Left lung (tissue), 10 donors: ENCODE results near the gene SLC7A9. TPM values are rescaled to one million over a fixed set of nuclear protein-coding genes. Genes with fewer than 3 reads are reported as not detected.

Experiments used
- ATAC-seq: fragments of 200-7000 bp; cut with Tn5 transposase; one replicate; pipeline ENCODE4 v1.9.1; 2020; ENCODE audit warnings: moderate library complexity
- DNase-seq, 4 donors: peaks; one replicate each; pipeline ENCODE4 v3.0.0-alpha.2; 2013 to 2020
- H3K27ac ChIP-seq, 2 donors: fragments of 200-600 bp; sonication (generic) in 1 of 2; one replicate each; pipeline versions ENCODE4 v1.5.0 to v1.8.0; 2020 to 2021
- H3K27me3 ChIP-seq, 2 donors: fragments of 200-600 bp; sonication (generic) in 1 of 2; one replicate each; pipeline versions ENCODE4 v1.5.0 to v1.8.0; 2020 to 2021
- H3K36me3 ChIP-seq, 2 donors: fragments of 200-600 bp; sonication (generic) in 1 of 2; one replicate each; pipeline versions ENCODE4 v1.5.0 to v1.8.0; 2020 to 2021
- H3K4me1 ChIP-seq, 2 donors: fragments of 200-600 bp; one replicate each; pipeline ENCODE4 v1.8.0; 2021
- H3K4me3 ChIP-seq, 2 donors: fragments of 200-600 bp; sonication (generic) in 1 of 2; one replicate each; pipeline versions ENCODE4 v1.5.0 to v1.8.0; 2020 to 2021; ENCODE audit warnings: mild to moderate bottlenecking in 1 of 2
- H3K9me3 ChIP-seq, 2 donors: fragments of 200-600 bp; sonication (generic) in 1 of 2; one replicate each; pipeline versions ENCODE4 v1.5.0 to v1.8.0; 2020 to 2021
- CTCF ChIP-seq, 2 donors: fragments of 200-600 bp; sonication (generic) in 1 of 2; IDR thresholded peaks; one replicate each; pipeline versions ENCODE4 v1.5.0 to v1.8.0; 2021; ENCODE audit warnings: antibody characterized with exemption in 2 of 2
- intact Hi-C, 2 donors: fragments of 100-400 bp; cut with DNase I; formaldehyde crosslinking; loops; one replicate each; pipeline versions ENCODE4 v1.11.2 to v1.14.2; 2022
- polyA plus RNA-seq, 6 donors: library from polyadenylated mRNA; unstranded; fragments of 120-200 nt; gene quantifications; one replicate each; pipeline ENCODE4 v1.2.1, GENCODE V29; 2013; ENCODE audit not compliant: insufficient read length in 6 of 6
- total RNA-seq, 2 donors: library from RNA; stranded (reverse); fragmentation: NEBNext Ultra II Directional; extraction: Animal tissue kit (Norgen Biotek cat#: 25700); gene quantifications; one replicate each; pipeline ENCODE4 v1.2.1, GENCODE V29; 2021
- donor health status: DM: no; HTN: yes; CAD: no.
- donor health status: DM: no; HTN: no; CAD: no.

SLC7A9 gene
- total and polyA plus RNA-seq, 8 donors = 0.35 to 1.4 (median 0.99) TPM; not detected in 1

GRCh38 chr19:32817569-32818476 lies 51.7 kb downstream of the SLC7A9 start:
- Histone ChIP-seq H3K27ac (no peak overlapping the region), H3K4me3 (no peak overlapping the region), H3K27me3 (peaks cover 0 to 20% of the 10 kb centered on the region in 2 donors), H3K4me1 (no peaks in the 10 kb centered on the region), H3K9me3 (no peaks in the 10 kb centered on the region), H3K36me3 (no peaks in the 10 kb centered on the region)
- TF ChIP-seq CTCF (IDR thresholded peaks at IDR 0.05) = no peak
- intact Hi-C loops = no loop called here
- DNase-seq = no peak
- no peak for ATAC-seq

DNA sequence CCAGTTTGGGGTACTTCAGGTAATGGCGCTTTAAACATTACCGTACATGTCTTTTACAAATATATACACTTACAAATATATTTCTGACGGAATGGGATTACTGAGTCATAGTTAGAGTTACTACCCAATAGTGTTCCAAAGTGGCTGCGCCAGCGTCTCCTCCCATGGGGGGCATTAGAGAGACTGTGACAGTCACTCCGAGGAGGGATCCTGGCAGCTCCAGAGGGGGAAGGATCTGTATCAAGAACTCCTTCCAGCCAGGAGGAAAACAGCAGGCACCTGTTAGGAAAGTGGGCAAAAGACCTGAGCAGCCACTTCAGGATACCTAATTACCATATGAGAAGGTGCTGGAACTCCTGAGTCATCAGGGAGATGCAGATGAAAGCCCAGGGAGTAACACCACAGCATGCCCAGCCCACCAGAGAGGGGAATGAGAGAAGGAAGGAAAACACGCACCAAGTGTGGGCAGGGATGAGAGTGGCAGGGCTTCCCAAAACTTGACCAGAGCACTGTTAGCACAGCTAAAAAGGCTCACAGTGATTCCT lies 52.9 kb downstream of the SLC7A9 start:
- peaks cover 0 to 10% of the 10 kb centered on the region in 2 donors for H3K27me3 ChIP-seq
- no peak for DNase-seq
- intact Hi-C loops = no loop called here

GRCh38 chr19:32814624-32815023 lies 54.9 kb downstream of the SLC7A9 start:
- no peak for TF ChIP-seq CTCF (IDR thresholded peaks at IDR 0.05)
- H3K27me3 ChIP-seq = peaks cover 0 to 4% of the 10 kb centered on the region in 2 donors
- H3K27ac ChIP-seq = no peak overlapping the region
- DNase-seq (no peak), ATAC-seq (no peak)
- no peak overlapping the region for H3K4me3 ChIP-seq
- no peaks in the 10 kb centered on the region for H3K4me1 ChIP-seq
- no peaks in the 10 kb centered on the region for H3K36me3 ChIP-seq
- intact Hi-C loops = no loop called here
- H3K9me3 ChIP-seq = no peaks in the 10 kb centered on the region

More for the DNA sequence above, 52.9 kb downstream of the SLC7A9 start:
- Histone ChIP-seq H3K36me3 (no peaks in the 10 kb centered on the region), H3K9me3 (no peaks in the 10 kb centered on the region), H3K4me1 (no peaks in the 10 kb centered on the region), H3K27ac (no peak overlapping the region), H3K4me3 (no peak overlapping the region)
- no peak for TF ChIP-seq CTCF (IDR thresholded peaks at IDR 0.05)
- no peak for ATAC-seq

DNA sequence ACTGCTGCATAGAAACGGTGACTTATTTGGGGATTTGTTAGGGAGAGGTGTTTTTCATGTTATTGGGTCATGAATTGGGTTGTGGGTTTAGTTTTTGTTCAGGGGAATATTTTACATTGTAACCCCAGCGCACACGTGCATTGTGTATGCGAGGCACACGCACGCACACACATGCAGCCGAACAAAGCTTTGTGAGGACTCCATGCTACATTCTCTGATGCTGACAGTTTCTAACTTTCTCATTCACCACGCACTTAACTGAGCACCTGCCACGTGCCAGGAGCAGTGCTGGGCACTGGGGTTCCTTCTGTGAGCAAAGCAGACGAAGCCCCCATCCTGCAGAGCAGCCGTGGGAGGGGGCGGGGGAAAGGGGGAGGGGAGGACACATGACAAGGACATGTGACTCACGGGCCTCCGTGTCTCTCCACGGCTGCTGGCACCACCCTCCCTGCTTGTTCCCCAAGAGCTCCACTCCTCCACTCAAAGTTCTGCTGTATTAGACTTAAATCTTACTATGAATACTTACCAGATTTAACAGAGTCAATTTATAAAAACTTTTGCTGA lies 55.6 kb downstream of the SLC7A9 start:
- H3K27ac ChIP-seq = no peak overlapping the region
- DNase-seq (no peak), ATAC-seq (no peak)
- TF ChIP-seq CTCF (IDR thresholded peaks at IDR 0.05) = no peak
- no peaks in the 10 kb centered on the region for H3K4me1 ChIP-seq
- no peaks in the 10 kb centered on the region for H3K27me3 ChIP-seq
- no peaks in the 10 kb centered on the region for H3K36me3 ChIP-seq
- intact Hi-C loops = no loop called here
- no peaks in the 10 kb centered on the region for H3K9me3 ChIP-seq
- H3K4me3 ChIP-seq = no peak overlapping the region

- H3K27ac ChIP-seq = no peak overlapping the region
These were observed 57.0 kb downstream of the SLC7A9 start for GRCh38 chr19:32812571-32812970.

More at GRCh38 chr19:32812571-32812970, 57.0 kb downstream of the SLC7A9 start:
- TF ChIP-seq CTCF (IDR thresholded peaks at IDR 0.05) = no peak
- no peaks in the 10 kb centered on the region for H3K36me3 ChIP-seq
- ATAC-seq (no peak), DNase-seq (no peak)
- H3K27me3 ChIP-seq = no peaks in the 10 kb centered on the region
- H3K4me1 ChIP-seq = no peaks in the 10 kb centered on the region
- intact Hi-C loops = no loop called here
- no peaks in the 10 kb centered on the region for H3K9me3 ChIP-seq
- no peak overlapping the region for H3K4me3 ChIP-seq
